Stimulated activated CD8-positive, alpha-beta memory T cell treated with anti-CD3 and anti-CD28 coated beads, Interleukin-15, amount 100 ng/mL, for 1 hour (primary cell): ENCODE data around the gene NPPC.
"Not testable (repeated sequence)": the region's sequence is repeated elsewhere in the genome, so short reads cannot be mapped to it uniquely, and the experiment has no call there.

Source experiments
- DNase-seq: peaks from one replicate; pipeline ENCODE4 v3.0.0-alpha.2; 2020; ENCODE audit warnings: low read depth

The NPPC gene, protein sequence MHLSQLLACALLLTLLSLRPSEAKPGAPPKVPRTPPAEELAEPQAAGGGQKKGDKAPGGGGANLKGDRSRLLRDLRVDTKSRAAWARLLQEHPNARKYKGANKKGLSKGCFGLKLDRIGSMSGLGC

GRCh38 chr2:231926180-231926741 lies at the start of gene NPPC:
Gene NPPC, minus strand, starts transcription at chr2:231926396. Its CDS starts 147 bp downstream, at chr2:231926249.
- peak; percentile 11 for DNase-seq

GRCh38 chr2:231975001-231975400 lies 48.8 kb upstream of the NPPC start:
- no peak for DNase-seq

DNA sequence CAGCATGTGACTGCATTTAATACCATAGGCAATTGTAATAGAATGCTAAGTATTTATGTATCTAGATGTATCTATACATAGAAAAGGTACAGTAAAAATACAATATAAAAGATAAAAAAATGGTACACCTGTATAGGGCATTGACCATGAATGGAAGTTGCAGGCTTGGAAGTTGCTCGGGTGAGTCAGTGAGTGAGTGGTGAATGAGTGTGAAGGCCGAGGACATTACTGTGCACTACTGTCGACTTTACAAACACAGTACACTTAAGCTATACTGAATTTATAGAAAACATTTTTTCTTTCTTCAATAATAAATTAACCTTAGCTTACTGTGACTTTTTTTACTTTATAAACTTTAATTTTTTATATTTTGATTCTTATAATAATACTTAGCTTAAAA lies 44.3 kb upstream of the NPPC start:
- no peak for DNase-seq

DNA sequence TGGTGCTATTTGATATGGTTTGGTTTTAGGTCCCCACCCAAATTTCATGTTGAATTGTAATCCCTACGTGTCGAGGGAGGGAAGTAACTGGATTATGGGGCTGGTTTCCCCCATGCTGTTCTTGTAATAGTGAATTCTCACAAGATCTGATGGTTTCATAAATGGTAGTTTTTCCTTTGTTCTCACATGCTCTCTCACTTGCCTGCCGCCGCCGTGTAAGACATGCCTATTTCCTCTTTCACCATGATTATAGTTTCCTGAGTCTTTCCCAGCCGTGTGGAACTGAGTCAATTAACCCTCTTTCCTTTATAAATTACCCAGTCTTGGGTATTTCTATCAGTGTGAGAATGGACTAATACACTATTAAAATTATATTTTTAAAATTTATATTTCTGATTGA lies 42.6 kb upstream of the NPPC start:
- no peak for DNase-seq

- no peak for DNase-seq
Observed at GRCh38 chr2:231966886-231967285, 40.7 kb upstream of the NPPC start.

DNA sequence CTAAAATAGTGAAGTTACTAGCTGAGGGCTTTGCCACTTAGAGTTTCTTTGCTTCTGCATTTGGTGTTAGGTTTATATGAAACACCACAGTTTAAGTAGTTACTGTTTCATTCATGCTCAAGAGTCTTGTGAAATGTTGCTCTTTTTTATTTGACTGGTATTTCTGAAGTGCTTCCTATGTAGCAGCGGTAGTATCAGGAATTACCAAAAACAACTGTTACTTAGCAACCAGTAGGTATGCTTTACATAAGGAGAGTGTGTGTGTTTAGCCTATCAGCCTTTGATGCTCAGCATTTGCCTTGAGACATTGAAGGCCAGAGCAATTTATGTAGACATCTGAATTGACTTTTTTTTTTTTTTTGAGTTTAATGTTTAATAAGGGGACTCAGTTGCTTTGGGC lies 38.9 kb upstream of the NPPC start:
- DNase-seq, result no peak

- peak; percentile 52 for DNase-seq
Observed at GRCh38 chr2:231961349-231962166, 35.4 kb upstream of the NPPC start, which contains the start of gene DIS3L2. Gene DIS3L2, plus strand, starts transcription at chr2:231961713. Its CDS starts 53,215 bp downstream, at chr2:232014928.

- no peak for DNase-seq
Observed at GRCh38 chr2:231960810-231961348, 34.7 kb upstream of the NPPC start.

DNA sequence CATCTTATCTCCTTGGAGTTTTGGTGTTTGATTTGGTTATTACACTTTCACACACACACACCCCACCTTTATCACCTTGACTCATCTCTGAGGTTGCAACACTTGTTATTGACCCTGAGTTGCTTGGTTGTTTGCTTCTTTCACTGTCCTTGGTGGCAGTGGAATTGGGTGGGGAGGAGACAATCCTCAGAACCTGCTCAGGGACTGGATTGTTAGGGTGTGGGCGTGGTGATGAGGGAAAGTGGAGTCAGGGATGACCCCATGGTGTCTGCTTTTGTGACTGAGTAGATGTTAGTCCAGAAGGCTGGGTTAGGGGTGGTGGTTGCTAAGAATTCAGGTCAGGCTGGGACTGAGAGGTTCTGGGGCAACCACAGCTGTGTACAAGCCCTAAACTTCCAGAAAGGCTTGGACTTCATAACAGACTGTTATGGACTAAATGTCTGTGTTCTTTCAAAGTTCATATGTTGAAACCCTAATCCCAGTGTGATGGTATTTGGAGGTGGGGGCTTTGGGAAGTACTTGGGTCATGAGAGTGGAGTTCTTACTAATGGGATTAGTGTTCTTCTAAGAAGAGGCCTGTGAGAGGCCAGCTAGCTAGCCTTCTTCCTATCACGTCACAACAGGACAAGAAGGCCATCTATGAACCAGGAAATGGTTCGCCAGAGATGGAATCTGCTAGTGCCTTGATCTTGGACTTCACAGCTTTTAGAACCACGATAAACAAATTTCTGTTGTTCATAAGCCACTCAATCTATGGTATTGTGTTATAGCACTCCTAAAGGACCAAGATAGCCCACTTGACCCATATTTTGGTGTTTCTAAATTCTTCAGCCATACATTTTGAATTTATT lies 31.9 kb upstream of the NPPC start:
- DNase-seq, result no peak

DNA sequence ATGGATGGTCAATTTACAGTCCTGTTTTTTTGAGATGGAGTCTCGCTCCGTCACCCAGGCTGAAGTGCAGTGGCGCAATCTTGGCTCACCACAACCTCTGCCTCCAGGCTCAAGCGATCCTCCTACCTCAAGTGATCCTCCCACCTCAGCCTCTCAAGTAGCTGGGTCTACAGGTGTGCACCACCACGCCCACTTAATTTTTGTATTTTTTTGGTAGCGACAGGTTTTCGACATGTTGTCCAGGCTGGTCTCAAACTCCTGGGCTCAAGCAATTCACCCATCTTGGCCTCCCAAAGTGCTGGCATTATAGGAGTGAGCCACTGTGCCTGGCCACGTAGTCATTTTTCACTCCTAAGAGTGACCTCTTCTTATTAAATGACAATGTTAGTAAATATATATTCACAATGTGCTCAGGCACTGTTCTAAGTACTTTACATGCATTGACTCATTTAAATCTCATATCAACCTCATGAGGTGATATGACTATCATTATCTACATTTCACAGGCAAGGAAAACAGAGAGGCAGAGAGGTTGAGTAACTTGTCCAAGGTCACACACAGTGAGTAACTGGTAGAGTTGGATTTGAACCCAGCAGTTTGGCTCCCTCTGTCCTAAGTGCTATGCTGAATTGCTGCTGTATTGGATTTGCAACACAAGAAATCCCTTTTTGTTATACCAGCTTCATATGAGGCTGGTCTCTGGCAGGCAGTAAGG lies 29.7 kb upstream of the NPPC start:
- no peak for DNase-seq

GRCh38 chr2:231951452-231952035 lies 25.3 kb upstream of the NPPC start:
- no peak for DNase-seq

- no peak for DNase-seq
Observed at GRCh38 chr2:231947694-231948093, 21.5 kb upstream of the NPPC start.

DNA sequence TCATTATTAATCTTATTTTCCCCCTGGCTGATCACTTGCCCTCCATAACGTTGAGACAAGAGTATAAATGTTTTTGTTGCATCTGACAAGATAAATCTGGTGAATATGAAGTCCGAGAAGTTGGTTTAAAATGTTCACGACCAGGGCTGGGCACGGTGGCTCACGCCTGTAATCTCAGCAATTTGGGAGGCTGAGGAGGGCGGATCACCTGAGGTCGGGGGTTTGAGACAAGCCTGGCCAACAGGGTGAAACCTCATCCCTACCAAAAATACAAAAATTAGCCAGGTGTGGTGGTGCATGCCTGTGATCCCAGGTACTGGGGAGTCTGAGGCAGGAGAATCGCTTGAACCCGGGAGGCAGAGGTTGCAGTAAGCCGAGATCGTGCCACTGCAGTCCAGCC lies 20.9 kb upstream of the NPPC start:
- DNase-seq, result not testable (repeated sequence)

DNA sequence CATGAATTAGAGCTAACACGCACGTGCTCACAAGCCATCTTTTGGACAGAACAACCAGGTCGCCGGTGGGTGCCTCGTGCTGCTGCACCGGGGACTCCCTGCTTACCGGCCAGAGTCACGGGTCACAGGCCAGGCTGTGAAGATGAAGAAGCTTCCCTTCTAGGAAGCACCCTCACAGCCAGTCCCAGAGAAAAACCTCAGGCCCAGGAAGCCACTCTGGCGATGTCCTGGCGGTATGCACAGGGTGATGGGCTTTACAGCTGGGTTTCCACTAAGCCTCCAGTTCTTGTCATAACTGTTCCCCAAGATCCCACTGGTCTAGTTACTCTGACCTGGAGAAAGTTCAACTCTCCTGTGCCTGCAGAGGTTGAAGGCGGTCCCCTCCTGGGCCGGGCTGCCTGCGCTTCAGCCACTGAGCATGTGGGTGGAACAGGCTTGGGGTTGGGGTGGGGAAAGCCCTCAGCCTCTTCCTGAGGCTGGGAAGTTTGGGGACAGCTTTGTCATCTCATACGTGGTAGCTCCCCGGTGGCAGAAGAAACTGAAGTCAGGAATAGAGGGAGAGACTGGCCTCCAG lies 20.1 kb upstream of the NPPC start:
- DNase-seq, result no peak

- no peak for DNase-seq
Observed at GRCh38 chr2:231942180-231942579, 16.0 kb upstream of the NPPC start.

GRCh38 chr2:231941673-231942072 lies 15.5 kb upstream of the NPPC start:
- no peak for DNase-seq

DNA sequence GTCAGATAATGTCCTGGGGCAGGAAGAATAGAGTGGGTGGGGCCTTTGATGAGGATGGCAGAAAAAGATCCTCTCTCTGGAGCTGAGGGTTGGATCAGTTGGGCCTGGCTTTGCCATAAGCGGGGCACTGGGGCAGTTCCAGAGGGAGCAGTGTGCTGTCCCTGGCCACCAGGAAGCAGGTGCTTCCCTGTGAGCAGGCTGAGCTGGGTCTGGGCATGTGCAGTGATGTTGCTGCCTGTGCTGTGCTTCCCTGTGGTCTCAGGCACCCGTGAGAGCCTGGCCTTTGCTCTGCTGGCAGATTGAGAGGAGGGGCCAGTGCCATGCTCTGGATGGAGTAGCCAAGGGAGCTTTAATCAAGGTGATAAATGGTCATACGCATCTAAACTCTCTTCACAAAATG lies 14.6 kb upstream of the NPPC start:
- DNase-seq, result no peak

DNA sequence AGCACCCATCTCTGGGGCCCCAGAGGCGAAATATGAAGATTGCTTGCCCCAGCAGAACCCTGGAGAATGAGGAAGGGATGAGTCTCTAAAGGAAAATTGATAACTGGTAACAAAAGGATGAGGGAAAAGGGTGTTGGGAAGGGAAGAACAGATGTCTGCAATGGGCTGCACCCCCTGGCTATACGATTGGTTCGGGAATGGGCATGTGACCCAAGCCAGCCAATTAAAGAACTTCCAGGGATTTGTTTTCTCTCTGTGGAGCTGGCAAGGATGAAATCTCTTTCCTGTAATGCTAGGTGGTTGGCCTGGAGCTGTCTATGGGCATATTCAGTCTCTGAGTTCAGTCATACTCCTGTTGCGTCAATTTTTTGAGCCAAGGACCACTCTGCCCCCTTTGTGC lies 12.8 kb upstream of the NPPC start:
- DNase-seq, result no peak

DNA sequence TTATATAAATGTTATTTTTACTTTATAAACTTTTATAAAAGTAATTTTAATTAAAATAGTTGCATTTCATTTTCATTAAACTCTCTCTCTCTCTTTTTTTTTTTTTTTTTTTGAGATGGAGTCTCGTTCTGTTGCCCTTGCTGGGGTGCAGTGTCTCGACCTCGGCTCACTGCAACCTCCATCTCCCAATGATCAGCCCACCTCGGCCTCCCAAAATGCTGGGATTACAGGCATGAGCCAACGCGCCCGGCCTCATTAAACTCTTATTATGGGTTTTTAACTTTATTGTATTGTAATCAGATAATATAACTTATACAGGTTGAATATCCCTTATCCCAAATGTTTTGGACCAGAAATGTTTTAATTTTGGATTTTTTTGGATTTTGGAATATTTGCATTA lies 10.9 kb upstream of the NPPC start:
- no peak for DNase-seq

GRCh38 chr2:231936491-231936890 lies 10.3 kb upstream of the NPPC start:
- no peak for DNase-seq

- no peak for DNase-seq
Observed at GRCh38 chr2:231935815-231936214, 9.6 kb upstream of the NPPC start.
